IPS-18a (cell line): ENCODE measurements around the gene CREB5.
"Not testable (repeated sequence)": the region's sequence is repeated elsewhere in the genome, so short reads cannot be mapped to it uniquely, and the experiment has no call there.

Source experiments
- H3K27ac ChIP-seq: one replicate; pipeline ENCODE4 v1.5.1; 2013; ENCODE audit warnings: low read length
- H3K27me3 ChIP-seq: one replicate; pipeline ENCODE4 v1.6.1; 2013; ENCODE audit warnings: mild to moderate bottlenecking, low read length; ENCODE audit not compliant: control insufficient read depth, insufficient read depth
- H3K36me3 ChIP-seq: one replicate; pipeline ENCODE4 v1.6.1; 2013; ENCODE audit warnings: low read depth, low read length; ENCODE audit not compliant: control insufficient read depth
- H3K4me1 ChIP-seq: one replicate; pipeline ENCODE4 v1.6.1; 2013; ENCODE audit warnings: low read depth, low read length; ENCODE audit not compliant: control insufficient read depth
- H3K4me3 ChIP-seq: one replicate; pipeline ENCODE4 v1.5.1; 2013; ENCODE audit warnings: low read length
- H3K9ac ChIP-seq: one replicate; pipeline ENCODE4 v1.6.1; 2013; ENCODE audit warnings: mild to moderate bottlenecking, low read length, moderate library complexity
- H3K9me3 ChIP-seq: one replicate; pipeline ENCODE4 v1.6.1; 2013; ENCODE audit warnings: low read depth, low read length; ENCODE audit not compliant: control insufficient read depth

The CREB5 gene

DNA sequence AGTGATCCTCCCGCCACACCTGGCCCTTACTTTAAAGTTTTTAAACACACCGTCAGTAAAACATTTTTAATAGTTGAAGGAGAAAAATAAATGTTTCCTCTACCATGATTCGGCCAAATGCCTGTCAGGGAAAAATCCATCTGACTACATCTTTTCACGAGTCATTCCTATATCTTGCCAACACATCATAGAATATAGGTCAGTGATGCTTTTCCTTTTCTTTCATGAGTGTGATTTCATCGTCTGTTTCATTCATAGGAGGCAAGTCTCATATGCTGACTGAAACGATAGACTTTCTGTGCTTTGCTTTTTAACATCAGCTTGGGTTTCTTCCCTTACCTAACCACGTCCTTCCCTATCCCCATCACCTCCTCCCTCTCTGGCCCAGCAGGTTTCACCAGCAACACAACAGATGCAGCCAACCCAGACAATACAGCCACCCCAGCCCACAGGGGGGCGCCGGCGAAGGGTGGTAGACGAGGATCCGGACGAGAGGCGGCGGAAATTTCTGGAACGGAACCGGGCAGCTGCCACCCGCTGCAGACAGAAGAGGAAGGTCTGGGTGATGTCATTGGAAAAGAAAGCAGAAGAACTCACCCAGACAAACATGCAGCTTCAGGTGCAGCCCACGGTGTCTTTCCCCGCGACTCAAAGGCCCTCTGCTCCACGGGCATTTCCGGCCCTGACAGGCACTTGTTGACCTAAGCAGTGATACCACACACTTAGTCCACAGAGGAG, 396.6 kb downstream of the CREB5 start:
- Histone ChIP-seq H3K9ac (no peak overlapping the region), H3K36me3 (no peaks in the 10 kb centered on the region), H3K27me3 (no peaks in the 10 kb centered on the region), H3K27ac (no peak overlapping the region), H3K4me1 (no peaks in the 10 kb centered on the region), H3K9me3 (no peaks in the 10 kb centered on the region), H3K4me3 (no peak overlapping the region)

DNA sequence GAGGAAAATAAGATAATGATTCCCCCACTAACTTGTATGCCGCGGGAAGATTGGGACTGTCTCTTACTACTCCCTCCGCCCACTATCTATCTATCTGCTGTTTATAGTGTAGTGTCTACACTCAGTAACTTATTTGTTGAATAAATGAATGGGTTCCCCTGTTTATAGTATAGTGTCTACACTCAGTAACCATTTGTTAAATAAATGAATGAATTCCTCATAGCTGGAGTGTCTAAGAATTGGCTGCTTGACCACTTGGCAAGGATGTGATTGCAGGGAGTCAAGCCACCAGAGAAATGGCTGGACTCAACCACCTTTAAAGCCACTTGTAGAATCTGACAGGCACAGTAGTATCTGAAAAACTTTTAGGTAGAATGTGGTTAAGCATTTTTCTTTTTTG, 398.7 kb downstream of the CREB5 start:
- H3K9me3 ChIP-seq: no peaks in the 10 kb centered on the region
- H3K4me3 ChIP-seq: no peak overlapping the region
- H3K36me3 ChIP-seq: no peaks in the 10 kb centered on the region
- H3K27ac ChIP-seq: no peak overlapping the region
- H3K4me1 ChIP-seq: no peaks in the 10 kb centered on the region
- H3K9ac ChIP-seq: no peak overlapping the region
- H3K27me3 ChIP-seq: no peaks in the 10 kb centered on the region

DNA sequence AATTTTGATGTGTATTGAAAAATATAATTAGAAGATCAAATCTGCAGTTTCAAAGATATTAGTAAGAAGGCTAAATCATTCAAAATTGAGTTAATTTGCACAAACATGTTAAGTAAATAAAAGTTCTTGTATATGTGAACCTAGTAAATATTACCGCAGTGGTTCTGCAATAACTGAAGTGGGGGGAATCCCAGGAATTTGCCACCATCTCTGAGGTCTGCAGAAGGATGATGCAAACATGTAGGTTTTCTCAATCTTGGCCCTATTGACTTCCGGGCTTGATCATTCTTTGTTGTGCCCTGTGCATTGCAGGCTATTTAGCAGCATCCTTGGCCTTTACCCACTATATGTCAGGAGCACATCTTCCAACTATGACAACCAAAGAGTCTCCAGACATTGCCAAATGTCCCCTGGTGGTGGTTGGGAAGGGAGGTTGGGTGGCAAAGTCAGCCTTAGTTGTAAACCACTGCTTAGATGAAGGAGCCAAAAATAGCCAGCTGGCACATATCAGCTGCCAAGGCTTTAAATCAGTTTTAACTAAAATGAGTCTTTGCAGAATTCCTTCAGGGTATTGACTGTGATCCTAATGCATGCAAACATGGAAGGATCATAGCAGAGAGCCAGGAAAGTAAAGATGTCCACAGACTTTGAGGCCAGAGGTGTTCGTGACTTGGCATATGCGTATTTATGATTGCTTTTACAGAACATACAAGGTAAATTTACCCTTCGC, 399.5 kb downstream of the CREB5 start:
- H3K4me3 ChIP-seq: no peak overlapping the region
- H3K9me3 ChIP-seq: no peaks in the 10 kb centered on the region
- no peak overlapping the region for H3K27ac ChIP-seq
- H3K36me3 ChIP-seq: no peaks in the 10 kb centered on the region
- H3K9ac ChIP-seq: no peak overlapping the region
- no peaks in the 10 kb centered on the region for H3K4me1 ChIP-seq
- H3K27me3 ChIP-seq: no peaks in the 10 kb centered on the region

DNA sequence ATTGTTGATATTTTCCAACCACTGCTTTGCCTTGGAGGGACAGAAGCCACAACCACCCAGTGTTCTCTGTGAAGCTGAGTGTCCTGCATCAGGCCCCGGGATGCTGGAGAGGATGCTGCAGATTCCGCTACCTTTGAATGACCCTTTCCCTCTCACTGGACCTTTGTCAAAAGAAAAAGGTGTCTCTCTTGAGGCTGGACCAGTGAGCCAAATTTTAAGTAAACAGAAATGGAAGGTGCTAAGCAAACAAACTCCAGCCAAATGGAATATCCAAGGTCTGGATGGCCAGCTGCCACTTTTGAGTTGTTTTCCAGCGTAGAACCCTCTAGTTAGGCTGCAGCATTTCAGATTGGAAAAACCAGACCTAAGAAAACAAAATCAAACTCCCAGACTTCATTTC, 400.3 kb downstream of the CREB5 start:
- Histone ChIP-seq H3K27me3 (no peaks in the 10 kb centered on the region), H3K4me3 (no peak overlapping the region), H3K9ac (no peak overlapping the region), H3K9me3 (no peaks in the 10 kb centered on the region), H3K36me3 (no peaks in the 10 kb centered on the region), H3K4me1 (no peaks in the 10 kb centered on the region), H3K27ac (no peak overlapping the region)

DNA sequence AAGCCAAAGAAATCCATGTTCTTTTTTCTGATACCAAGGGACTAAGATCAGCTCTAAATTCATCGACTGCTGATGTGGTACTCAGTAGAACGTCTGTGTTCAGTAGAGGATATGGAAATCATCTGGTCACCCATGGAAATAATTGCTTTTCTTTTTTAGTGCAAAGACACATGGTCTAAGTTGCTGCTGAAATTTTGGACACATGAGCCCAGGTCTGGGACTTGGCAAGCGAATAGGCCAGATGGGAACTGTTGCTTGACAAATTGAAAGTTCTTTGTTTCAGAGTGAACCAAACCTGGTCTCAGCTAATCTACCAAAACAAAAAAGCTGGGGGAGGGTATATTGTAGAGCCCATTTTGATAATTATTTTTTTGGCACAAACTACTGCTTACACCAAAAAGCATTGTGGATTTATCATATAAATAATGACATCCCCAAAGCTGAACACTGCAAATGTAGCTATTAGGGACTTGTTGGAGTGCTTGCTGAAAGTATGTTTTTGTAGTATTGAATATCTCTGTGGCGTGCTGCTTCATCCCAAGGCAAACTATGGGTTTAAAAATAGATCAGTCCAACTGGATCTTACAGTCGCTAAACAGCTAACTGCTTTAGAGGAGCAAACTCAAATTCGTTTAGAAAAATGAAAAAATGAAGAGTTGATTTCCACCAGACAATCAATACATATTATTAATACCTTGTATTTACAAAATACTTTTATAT, 401.1 kb downstream of the CREB5 start:
- Histone ChIP-seq H3K4me3 (no peak overlapping the region), H3K27ac (no peak overlapping the region), H3K9me3 (no peaks in the 10 kb centered on the region), H3K4me1 (no peaks in the 10 kb centered on the region), H3K27me3 (no peaks in the 10 kb centered on the region), H3K36me3 (no peaks in the 10 kb centered on the region), H3K9ac (no peak overlapping the region)

DNA sequence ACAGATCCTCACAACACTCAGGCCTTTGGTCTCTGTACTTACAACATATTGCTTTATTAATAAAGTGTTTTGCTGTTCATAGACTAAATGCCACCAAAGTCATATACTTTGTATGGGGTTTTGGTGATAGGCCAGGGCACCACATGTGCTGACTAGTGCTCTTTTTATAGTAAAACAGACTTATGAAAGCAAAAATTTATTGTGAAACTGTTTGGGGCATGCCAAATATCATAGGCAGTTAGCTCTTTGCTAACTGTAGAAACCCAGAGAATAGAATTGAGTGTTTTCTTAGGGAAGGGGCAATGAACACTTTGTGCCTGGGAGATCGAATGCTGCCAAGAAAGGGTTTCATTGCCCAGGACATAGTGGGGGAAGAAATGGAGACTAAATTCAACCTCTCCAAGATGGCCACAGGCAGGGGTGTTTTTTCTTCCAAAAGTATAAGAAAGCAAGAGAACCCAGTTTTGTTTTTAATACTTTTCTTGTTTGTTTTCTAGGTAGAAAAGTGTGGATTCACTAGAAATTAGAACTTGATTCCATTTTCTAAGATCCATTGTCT, 403.1 kb downstream of the CREB5 start:
- Histone ChIP-seq H3K4me1 (no peaks in the 10 kb centered on the region), H3K4me3 (no peak overlapping the region), H3K9me3 (no peaks in the 10 kb centered on the region), H3K27ac (no peak overlapping the region), H3K9ac (no peak overlapping the region), H3K27me3 (no peaks in the 10 kb centered on the region), H3K36me3 (no peaks in the 10 kb centered on the region)

DNA sequence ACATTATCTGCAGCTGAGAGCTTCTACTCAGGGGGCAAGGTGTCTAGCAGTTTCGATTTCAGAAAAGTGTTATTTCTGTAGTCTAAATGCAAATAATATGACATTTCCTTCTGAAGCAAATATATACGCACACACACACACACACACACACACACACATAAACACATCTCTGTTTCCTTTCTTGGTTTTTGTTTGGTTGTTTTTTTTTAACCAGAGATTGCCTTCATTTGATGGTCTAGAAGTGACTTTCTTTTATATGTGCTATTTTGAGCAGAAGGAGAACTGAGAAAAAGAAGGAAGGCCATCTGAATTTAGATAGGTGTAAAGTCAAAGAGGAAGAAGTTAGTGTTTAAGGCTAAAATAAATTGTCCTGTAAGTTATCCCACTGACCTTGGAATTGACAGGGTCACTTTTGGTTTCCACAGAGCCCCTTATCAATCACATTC, 403.6 kb downstream of the CREB5 start:
- peaks cover 4% of the 10 kb centered on the region for H3K4me1 ChIP-seq
- H3K4me3 ChIP-seq: no peak overlapping the region
- H3K27me3 ChIP-seq: no peaks in the 10 kb centered on the region
- H3K27ac ChIP-seq: no peak overlapping the region
- no peak overlapping the region for H3K9ac ChIP-seq
- H3K9me3 ChIP-seq: no peaks in the 10 kb centered on the region
- H3K36me3 ChIP-seq: no peaks in the 10 kb centered on the region

DNA sequence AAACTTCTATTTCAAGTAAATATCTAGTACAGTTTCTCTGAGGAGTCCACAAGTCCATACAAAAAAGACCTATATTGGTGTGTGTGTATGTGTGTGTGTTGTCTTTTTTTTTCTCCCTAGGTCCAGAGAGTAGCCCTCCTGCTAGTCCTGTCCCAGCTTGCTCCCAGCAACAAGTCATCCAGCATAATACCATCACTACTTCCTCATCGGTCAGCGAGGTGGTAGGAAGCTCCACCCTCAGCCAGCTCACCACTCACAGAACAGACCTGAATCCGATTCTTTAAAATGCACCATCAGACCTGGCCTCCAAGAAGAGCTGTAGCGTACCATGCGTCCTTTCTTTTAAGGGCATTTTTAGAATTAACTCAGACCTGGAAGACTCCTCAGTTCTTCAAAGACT, 406.7 kb downstream of the CREB5 start:
- Histone ChIP-seq H3K9ac (no peak overlapping the region), H3K27ac (no peak overlapping the region), H3K36me3 (no peaks in the 10 kb centered on the region), H3K9me3 (no peaks in the 10 kb centered on the region), H3K27me3 (no peaks in the 10 kb centered on the region), H3K4me3 (no peak overlapping the region), H3K4me1 (peaks cover 9% of the 10 kb centered on the region)

DNA sequence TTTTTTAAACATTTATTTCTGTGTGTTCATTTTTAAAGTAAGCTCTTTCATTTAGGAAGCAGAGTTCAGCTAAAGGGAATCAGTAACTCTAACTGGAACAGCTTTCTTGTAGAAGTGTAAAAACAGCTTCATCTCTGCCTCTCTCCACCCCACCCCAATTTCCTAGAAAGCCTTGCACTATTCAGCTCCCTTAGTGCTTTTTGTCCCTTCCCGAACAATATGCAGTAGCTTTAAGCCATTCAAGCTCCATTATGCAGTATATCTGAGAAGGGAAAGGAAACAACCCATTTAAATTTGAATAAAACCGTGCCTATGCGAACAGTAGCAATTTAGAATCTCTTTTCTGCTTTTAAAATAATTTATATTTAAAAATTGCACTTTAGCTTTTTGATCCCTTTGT, 411.3 kb downstream of the CREB5 start:
- Histone ChIP-seq H3K9me3 (no peaks in the 10 kb centered on the region), H3K9ac (no peak overlapping the region), H3K4me1 (peaks cover 11% of the 10 kb centered on the region), H3K4me3 (no peak overlapping the region), H3K27ac (no peak overlapping the region), H3K27me3 (no peaks in the 10 kb centered on the region), H3K36me3 (no peaks in the 10 kb centered on the region)

DNA sequence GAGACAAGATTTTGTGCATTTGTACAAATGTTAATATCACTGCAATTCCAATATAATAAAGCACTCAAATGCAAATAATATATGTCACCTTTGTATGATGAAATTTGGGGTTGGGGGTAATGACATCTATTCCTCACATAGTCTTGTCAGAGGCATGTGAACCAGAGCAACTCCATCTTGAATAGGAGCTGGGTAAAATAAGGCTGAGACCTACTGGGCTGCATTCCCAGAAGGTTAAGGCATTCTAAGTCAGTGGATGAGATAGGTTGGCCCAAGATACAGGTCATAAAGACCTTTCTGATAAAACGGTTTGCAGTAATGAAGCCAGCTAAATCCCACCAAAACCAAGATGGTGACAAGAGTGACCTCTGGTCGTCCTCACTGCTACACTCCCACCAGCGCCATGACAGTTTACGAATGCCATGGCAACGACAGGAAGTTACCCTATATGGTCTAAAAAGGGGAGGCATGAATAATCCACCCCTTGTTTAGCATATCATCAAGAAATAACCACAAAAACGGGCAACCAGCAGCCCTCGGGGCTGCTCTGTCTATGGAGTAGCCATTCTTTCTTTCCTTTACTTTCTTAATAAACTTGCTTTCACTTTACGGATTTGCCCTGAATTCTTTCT, 413.6 kb downstream of the CREB5 start:
- not testable (repeated sequence) for H3K27ac ChIP-seq, H3K36me3 ChIP-seq, H3K27me3 ChIP-seq, H3K9ac ChIP-seq, H3K4me3 ChIP-seq, H3K9me3 ChIP-seq, H3K4me1 ChIP-seq

DNA sequence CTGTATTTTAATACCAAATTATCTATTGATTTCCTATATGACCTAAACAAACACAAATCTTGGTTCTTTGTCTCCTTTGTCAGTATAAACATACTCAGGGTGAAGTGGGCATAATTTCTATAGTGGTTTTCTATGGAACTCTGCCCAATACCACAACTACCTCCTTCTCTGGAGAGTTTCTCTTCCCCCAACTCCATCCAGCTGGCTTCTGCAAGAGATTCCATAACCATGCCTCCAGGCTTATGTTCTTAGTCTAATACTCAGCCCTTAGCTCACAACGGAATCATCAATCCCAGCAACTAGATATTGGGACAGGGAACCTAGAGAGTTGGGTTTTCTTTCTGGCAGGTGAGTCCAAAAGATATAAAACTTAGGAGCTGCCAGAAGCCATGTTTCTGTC, 418.5 kb downstream of the CREB5 start:
- Histone ChIP-seq H3K4me1 (no peaks in the 10 kb centered on the region), H3K27ac (no peak overlapping the region), H3K4me3 (no peak overlapping the region), H3K9me3 (no peaks in the 10 kb centered on the region), H3K36me3 (no peaks in the 10 kb centered on the region), H3K27me3 (no peaks in the 10 kb centered on the region), H3K9ac (no peak overlapping the region)
